GM20000 (cell line): ENCODE data around the gene MPRIP.

Experiments used
- DNase-seq: peaks from one replicate; pipeline ENCODE4 v3.0.0; 2012; ENCODE audit warnings: low spot score
- CTCF ChIP-seq: IDR thresholded peaks from 2 replicates; pipeline ENCODE4 v1.5.1; 2012; ENCODE audit warnings: mild to moderate bottlenecking, control low read depth; ENCODE audit errors: extremely low read depth, missing control alignments

The MPRIP gene

DNA sequence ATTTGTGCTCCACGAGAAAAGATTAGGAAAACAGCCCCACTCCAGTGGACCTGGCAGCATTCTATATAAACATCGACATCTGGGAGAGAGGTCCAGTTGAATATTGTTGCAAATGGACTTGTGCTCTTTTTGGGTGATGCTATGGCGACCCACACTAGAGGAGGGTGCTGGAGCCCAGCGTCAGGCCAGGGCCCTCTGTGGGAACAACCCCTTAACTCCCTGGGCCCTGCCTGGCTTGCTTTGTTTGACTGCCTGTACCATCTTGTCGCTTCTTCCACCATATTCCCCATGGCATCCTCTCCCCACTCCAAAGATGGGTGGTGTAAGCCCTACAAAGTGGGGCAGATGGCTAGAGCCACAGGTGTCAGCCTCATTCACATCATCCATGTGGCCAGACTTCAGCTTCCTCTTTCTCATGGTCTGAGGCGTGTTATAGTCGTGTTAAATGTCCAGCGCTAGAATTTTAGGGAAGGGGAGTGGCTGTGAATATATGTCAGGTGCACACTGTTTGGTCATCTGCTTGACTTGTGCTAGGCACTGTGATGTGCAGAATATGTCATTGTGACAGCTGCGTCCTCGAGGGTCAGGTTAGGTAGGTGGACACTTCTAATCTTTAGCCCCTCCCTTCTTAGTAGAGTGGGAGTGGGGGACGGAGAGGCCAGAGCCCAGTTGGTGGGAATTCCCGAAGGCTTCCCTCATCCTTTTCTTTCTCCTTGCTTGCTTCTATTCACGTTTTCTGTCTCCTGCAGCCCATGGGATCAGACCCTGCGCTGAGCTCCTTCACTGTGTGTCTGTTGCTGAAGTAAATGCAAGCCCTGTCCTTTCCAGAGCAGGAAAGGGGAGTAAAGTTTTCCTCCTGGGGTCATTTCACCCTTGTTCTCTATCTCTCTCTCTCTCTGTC lies 49.8 kb downstream of the MPRIP start:
- DNase-seq: no peak

GRCh38 chr17:17093764-17094163 lies 51.5 kb downstream of the MPRIP start:
- no peak for TF ChIP-seq CTCF
- no peak for DNase-seq

More for the DNA sequence above, 49.8 kb downstream of the MPRIP start:
- TF ChIP-seq CTCF: no peak

- no peak for TF ChIP-seq CTCF
- no peak for DNase-seq
Measured at GRCh38 chr17:17096438-17097178, 54.4 kb downstream of the MPRIP start.

GRCh38 chr17:17097763-17098345 lies 55.6 kb downstream of the MPRIP start:
- no peak for DNase-seq
- TF ChIP-seq CTCF: no peak

DNA sequence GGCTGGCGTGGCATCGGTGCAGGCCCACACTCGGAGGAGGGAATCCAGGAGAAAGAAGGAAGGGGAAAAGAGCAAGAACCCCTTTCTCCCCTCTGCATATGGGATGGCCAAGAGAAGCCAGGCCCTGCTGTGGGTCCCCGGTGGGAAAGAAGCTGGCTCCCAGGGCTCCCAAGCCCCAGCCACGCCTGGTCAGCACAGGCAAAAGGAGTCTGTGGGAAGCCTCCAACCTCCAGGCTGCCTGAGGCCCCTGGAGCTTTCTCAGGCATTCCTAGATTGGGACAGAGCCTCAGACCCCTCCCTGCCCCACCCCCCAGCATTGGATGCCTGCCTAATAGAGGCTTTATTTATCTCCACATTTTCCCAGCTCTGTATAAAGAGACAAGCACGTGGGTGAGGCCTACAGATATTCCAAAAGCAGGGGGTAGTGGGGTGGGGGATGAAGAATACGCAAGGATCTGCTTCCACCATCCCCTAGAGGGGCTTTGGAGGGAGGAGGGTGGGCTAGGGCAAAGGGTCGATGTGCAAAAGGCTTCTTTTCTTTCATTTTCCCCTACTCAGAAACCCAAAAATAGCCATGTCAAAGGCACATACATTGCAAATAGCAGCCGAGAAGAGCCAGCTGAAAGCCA lies 56.4 kb downstream of the MPRIP start:
- no peak for TF ChIP-seq CTCF
- no peak for DNase-seq

- TF ChIP-seq CTCF: no peak
- no peak for DNase-seq
Measured at GRCh38 chr17:17102176-17102575, 59.9 kb downstream of the MPRIP start.
